SU-DHL-6 (cell line): ENCODE data around the gene SCTR.

Experiments used
- H2AFZ ChIP-seq: fragments of 200-600 bp; sonication (generic); 2 replicates; pipeline ENCODE4 v1.6.1; 2014; ENCODE audit warnings: low read depth, mild to moderate bottlenecking, moderate library complexity, mixed read lengths, antibody characterized with exemption, low read length; ENCODE audit not compliant: severe bottlenecking
- H3F3A ChIP-seq: fragments of 200-600 bp; shearing (Covaris generic); 2 replicates; pipeline ENCODE4 v1.6.0; 2016; ENCODE audit warnings: antibody characterized with exemption, mild to moderate bottlenecking; ENCODE audit not compliant: insufficient read depth
- H3K27ac ChIP-seq: fragments of 200-600 bp; sonication (generic); 2 replicates; pipeline ENCODE4 v1.5.1; 2016; ENCODE audit warnings: low read depth, mild to moderate bottlenecking, low read length, moderate library complexity, mixed read lengths
- H3K27me3 ChIP-seq: fragments of 200-600 bp; sonication (generic), shearing (Covaris generic); 2 replicates; pipeline ENCODE4 v1.6.0; 2014; ENCODE audit warnings: mild to moderate bottlenecking, low read length
- H3K36me3 ChIP-seq: fragments of 200-600 bp; sonication (generic); 2 replicates; pipeline ENCODE4 v1.6.1; 2014; ENCODE audit warnings: mild to moderate bottlenecking, low read length, mixed read lengths
- H3K4me2 ChIP-seq: fragments of 300-600, 200-600 bp; shearing (Covaris generic), sonication (generic); 2 replicates; pipeline ENCODE4 v1.6.0; 2014; ENCODE audit warnings: low read length, low read depth, mild to moderate bottlenecking; ENCODE audit not compliant: poor library complexity, severe bottlenecking
- H3K4me3 ChIP-seq: fragments of 200-600 bp; sonication (generic); 2 replicates; pipeline ENCODE4 v1.5.1; 2014; ENCODE audit warnings: antibody characterized with exemption, low read length, mild to moderate bottlenecking, mixed read lengths; ENCODE audit not compliant: insufficient read depth, poor library complexity, severe bottlenecking
- H3K79me2 ChIP-seq: fragments of 200-600 bp; sonication (generic); 2 replicates; pipeline ENCODE4 v1.6.1; 2014; ENCODE audit warnings: mild to moderate bottlenecking, low read length, moderate library complexity; ENCODE audit not compliant: insufficient read depth
- H3K9ac ChIP-seq: fragments of 200-600 bp; sonication (generic); 2 replicates; pipeline ENCODE4 v1.7.0; 2014; ENCODE audit warnings: mild to moderate bottlenecking, low read length
- H3K9me2 ChIP-seq: fragments of 200-600 bp; sonication (generic); replicated peaks from 2 replicates; pipeline ENCODE4 v1.6.1; 2014; ENCODE audit warnings: low read length; ENCODE audit not compliant: insufficient read depth
- H3K9me3 ChIP-seq: fragments of 200-600 bp; sonication (generic); 2 replicates; pipeline ENCODE4 v1.6.1; 2014; ENCODE audit warnings: low read length, mixed read lengths; ENCODE audit not compliant: insufficient read depth
- H4K20me1 ChIP-seq: fragments of 200-600 bp; sonication (generic); 2 replicates; pipeline ENCODE4 v1.6.1; 2014; ENCODE audit warnings: low read depth, mild to moderate bottlenecking, antibody characterized with exemption, low read length, moderate library complexity, mixed read lengths
- EZH2phosphoT487 ChIP-seq: fragments of 200-600 bp; sonication (generic), shearing (Covaris generic); conservative IDR thresholded peaks from 2 replicates; pipeline ENCODE4 v1.6.1; 2018; ENCODE audit warnings: mild to moderate bottlenecking, antibody characterized with exemption, low read length, moderate library complexity, mixed read lengths
- TF ChIP-seq, protein P1 (sequence below): fragments of 200-600 bp; sonication (generic); IDR thresholded peaks from one replicate; pipeline ENCODE4 v1.5.1; 2017; ENCODE audit warnings: antibody characterized with exemption, mild to moderate bottlenecking, low read length, moderate library complexity; ENCODE audit not compliant: insufficient read depth, poor library complexity, severe bottlenecking

Gene SCTR

DNA sequence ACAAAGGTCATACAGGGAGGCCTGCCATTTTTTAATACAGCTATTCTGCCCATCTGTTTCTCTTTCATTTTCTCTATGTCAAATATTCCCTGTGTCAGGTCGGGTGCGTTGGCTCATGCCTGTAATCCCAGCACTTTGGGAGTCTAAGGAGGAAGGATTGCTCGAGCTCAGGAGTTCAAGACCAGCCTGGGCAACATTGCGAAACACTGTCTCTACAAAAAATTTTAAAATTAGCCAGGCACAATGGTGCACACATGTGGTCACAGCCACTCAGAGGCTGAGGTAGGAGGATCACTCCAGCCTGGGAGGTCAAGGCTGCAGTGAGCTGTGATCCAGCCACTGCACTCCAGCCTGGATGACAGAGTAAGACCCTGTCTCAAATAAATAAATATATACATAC is 57.9 kb downstream of the SCTR start:
- Histone ChIP-seq H3K9me3 (no peaks in the 10 kb centered on the region), H3K79me2 (no peaks in the 10 kb centered on the region), H3K27me3 (no peaks in the 10 kb centered on the region), H3K9me2 (no peaks in the 10 kb centered on the region), H3K4me3 (no peak overlapping the region), H2AFZ (no peak overlapping the region), H3K9ac (no peak overlapping the region), H4K20me1 (no peaks in the 10 kb centered on the region), H3K36me3 (no peaks in the 10 kb centered on the region), H3K27ac (no peak overlapping the region), H3K4me2 (no peak overlapping the region), H3F3A (no peaks in the 10 kb centered on the region)
- TF ChIP-seq EZH2phosphoT487: no peak
- TF ChIP-seq, protein P1, sequence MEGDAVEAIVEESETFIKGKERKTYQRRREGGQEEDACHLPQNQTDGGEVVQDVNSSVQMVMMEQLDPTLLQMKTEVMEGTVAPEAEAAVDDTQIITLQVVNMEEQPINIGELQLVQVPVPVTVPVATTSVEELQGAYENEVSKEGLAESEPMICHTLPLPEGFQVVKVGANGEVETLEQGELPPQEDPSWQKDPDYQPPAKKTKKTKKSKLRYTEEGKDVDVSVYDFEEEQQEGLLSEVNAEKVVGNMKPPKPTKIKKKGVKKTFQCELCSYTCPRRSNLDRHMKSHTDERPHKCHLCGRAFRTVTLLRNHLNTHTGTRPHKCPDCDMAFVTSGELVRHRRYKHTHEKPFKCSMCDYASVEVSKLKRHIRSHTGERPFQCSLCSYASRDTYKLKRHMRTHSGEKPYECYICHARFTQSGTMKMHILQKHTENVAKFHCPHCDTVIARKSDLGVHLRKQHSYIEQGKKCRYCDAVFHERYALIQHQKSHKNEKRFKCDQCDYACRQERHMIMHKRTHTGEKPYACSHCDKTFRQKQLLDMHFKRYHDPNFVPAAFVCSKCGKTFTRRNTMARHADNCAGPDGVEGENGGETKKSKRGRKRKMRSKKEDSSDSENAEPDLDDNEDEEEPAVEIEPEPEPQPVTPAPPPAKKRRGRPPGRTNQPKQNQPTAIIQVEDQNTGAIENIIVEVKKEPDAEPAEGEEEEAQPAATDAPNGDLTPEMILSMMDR: no peak

DNA sequence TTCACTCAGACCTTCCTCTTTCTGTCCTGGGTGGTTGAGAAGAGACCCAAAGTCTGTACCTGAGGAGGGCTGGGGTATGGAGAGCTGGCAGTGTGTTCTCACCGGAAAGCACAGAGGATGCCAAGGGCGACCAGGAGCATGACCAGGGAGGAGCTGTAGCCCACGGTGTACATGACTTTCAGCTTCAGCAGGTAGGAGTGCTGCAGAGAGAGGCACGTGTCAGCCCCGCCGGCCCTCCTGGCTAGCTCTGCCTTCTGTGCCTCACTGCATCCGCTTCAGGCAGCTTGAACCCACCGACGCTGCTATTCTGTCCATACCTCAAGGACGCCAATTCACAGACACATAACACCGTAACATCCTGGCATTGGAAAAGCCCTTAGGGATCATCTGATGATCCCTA is 58.6 kb downstream of the SCTR start:
- Histone ChIP-seq H3K9ac (no peak overlapping the region), H2AFZ (no peak overlapping the region), H3K4me2 (no peak overlapping the region), H3K79me2 (no peaks in the 10 kb centered on the region), H3K4me3 (no peak overlapping the region), H3K9me2 (no peaks in the 10 kb centered on the region), H3K27ac (no peak overlapping the region), H3F3A (no peaks in the 10 kb centered on the region), H3K36me3 (no peaks in the 10 kb centered on the region), H3K9me3 (no peaks in the 10 kb centered on the region), H4K20me1 (no peaks in the 10 kb centered on the region), H3K27me3 (no peaks in the 10 kb centered on the region)
- TF ChIP-seq, protein P1: no peak
- TF ChIP-seq EZH2phosphoT487: no peak

DNA sequence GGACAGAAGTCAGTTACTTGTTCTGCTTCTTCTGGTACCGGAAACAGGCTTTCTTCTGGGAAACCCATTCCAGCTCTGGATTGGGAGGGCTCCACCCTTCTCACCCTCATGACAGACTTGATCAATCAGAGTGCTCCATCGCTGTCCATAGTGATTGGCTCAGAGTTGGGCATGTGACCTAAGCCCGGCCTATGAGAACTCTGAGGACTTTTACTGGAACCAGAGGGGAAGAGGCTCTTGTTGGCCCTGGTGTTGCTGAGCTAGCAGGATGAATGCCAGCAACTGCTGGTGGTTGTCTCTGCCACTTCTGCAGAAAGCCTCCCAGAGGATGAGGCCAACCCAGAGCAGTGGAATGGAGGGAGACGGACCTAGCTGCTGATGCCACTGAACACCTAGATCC is 59.3 kb downstream of the SCTR start:
- Histone ChIP-seq H3K36me3 (no peaks in the 10 kb centered on the region), H2AFZ (no peak overlapping the region), H3K27ac (no peak overlapping the region), H4K20me1 (no peaks in the 10 kb centered on the region), H3K4me3 (no peak overlapping the region), H3K9ac (no peak overlapping the region), H3K27me3 (no peaks in the 10 kb centered on the region), H3K4me2 (no peak overlapping the region), H3K9me3 (no peaks in the 10 kb centered on the region), H3K79me2 (no peaks in the 10 kb centered on the region), H3K9me2 (no peaks in the 10 kb centered on the region), H3F3A (no peaks in the 10 kb centered on the region)
- TF ChIP-seq, protein P1: no peak
- TF ChIP-seq EZH2phosphoT487: no peak

DNA sequence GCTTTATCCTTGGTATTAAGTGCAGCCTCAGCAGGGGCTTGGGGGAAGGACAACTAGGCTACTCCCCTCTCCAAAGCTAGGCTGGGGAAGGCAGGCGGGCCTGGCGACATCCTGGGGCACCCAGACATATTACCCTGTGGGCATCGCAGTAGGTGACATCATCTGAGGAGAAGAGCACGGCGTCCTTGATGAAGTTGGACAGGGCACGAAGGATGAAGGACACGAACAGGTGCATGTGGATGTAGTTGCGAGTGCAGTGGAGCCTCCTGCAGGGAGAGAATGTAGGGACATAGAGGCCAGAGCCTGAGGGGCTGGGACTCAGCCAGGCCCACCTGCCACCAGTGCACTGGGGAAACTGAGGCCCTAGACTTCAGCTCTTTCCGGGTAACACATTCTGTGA is 60.3 kb downstream of the SCTR start:
- H3K9me2 ChIP-seq: no peaks in the 10 kb centered on the region
- H3K9me3 ChIP-seq: no peaks in the 10 kb centered on the region
- H3K27ac ChIP-seq: no peak overlapping the region
- H2AFZ ChIP-seq: no peak overlapping the region
- H3K79me2 ChIP-seq: no peaks in the 10 kb centered on the region
- H3F3A ChIP-seq: no peaks in the 10 kb centered on the region
- no peaks in the 10 kb centered on the region for H3K36me3 ChIP-seq
- no peaks in the 10 kb centered on the region for H4K20me1 ChIP-seq
- no peak overlapping the region for H3K9ac ChIP-seq
- no peak overlapping the region for H3K4me2 ChIP-seq
- H3K27me3 ChIP-seq: no peaks in the 10 kb centered on the region
- H3K4me3 ChIP-seq: no peak overlapping the region
- TF ChIP-seq, protein P1: no peak
- TF ChIP-seq EZH2phosphoT487: no peak
